Endothelial cell of umbilical vein (primary cell): ENCODE results near the gene DCAF7. TPM values are rescaled to one million over a fixed set of nuclear protein-coding genes. Genes with fewer than 3 reads are reported as not detected.

Experiments
- BruUV-seq: library from RNA; stranded (reverse); fragments of 400-500 nt; replicated peaks from 2 replicates; lab custom pipeline; 2021; lab: Mats Ljungman, UMichigan
- CTCF ChIA-PET: fragments of 300-600, 350-600 bp; sonication (Branson Sonifier 250); formaldehyde crosslinking; loops from one replicate; lab custom pipeline; 2021; ENCODE audit warnings: antibody characterized with exemption, inconsistent platforms; lab: Charles Lee
- POLR2A ChIA-PET: fragments of 300-600, 350-600 bp; sonication (Branson Sonifier 250); formaldehyde crosslinking; loops from one replicate; lab custom pipeline; 2021; ENCODE audit warnings: antibody characterized with exemption, inconsistent platforms; lab: Charles Lee
- DNase-seq: peaks from one replicate; pipeline ENCODE4 v3.0.0-alpha.2; 2011; ENCODE audit warnings: low read depth, low spot score
- FAIRE-seq: peaks from 2 replicates; lab custom pipeline; 2011; peaks lifted over from hg19 to GRCh38; lab: Jason Lieb, UNC
- H2AFZ ChIP-seq: 2 replicates; pipeline ENCODE4 v1.6.0; 2012; ENCODE audit warnings: low read depth, low read length, control low read depth, inconsistent platforms
- H3K27ac ChIP-seq: 2 replicates; pipeline ENCODE4 v1.5.1; 2011; ENCODE audit warnings: low read depth, mild to moderate bottlenecking, control low read depth, low read length, moderate library complexity; ENCODE audit not compliant: insufficient read depth
- H3K27me3 ChIP-seq, 2 experiments: 2 replicates each; pipeline versions ENCODE4 v1.6.0 to v1.6.1; 2011; ENCODE audit warnings: low read length in 2 of 2, mixed read lengths in 1 of 2; ENCODE audit not compliant: control insufficient read depth in 2 of 2, insufficient read depth in 2 of 2
- H3K36me3 ChIP-seq, 2 experiments: 2 replicates in 1 of 2; 3 replicates in 1 of 2; pipeline ENCODE4 v1.5.1; 2011; ENCODE audit warnings: low read length in 2 of 2, mild to moderate bottlenecking in 1 of 2, moderate library complexity in 1 of 2; ENCODE audit not compliant: control insufficient read depth in 2 of 2, insufficient read depth in 2 of 2; ENCODE audit errors: extremely low read depth in 1 of 2
- H3K4me1 ChIP-seq: 3 replicates; pipeline ENCODE4 v1.5.1; 2011; ENCODE audit warnings: mild to moderate bottlenecking, low read length; ENCODE audit not compliant: control insufficient read depth, insufficient read depth; ENCODE audit errors: extremely low read depth
- H3K4me2 ChIP-seq: 2 replicates; pipeline ENCODE4 v1.6.1; 2011; ENCODE audit warnings: low read length, control low read depth, mixed read lengths; ENCODE audit not compliant: insufficient read depth
- H3K4me3 ChIP-seq, 3 experiments: fragments of 200-600 bp in 1 of 3; sonication (generic), shearing (Covaris generic) in 1 of 3; replicated peaks in 1 of 3; 2 replicates each; pipeline ENCODE4 v1.5.1; 2011 to 2016; ENCODE audit warnings: control low read depth in 3 of 3, low read length in 3 of 3, mild to moderate bottlenecking in 2 of 3, inconsistent platforms in 1 of 3, low read depth in 1 of 3, moderate library complexity in 1 of 3; ENCODE audit not compliant: insufficient read depth in 1 of 3
- H3K79me2 ChIP-seq: 2 replicates; pipeline ENCODE4 v1.6.0; 2012; ENCODE audit warnings: low read length, inconsistent platforms; ENCODE audit not compliant: control insufficient read depth, insufficient read depth
- H3K9ac ChIP-seq: replicated peaks from 2 replicates; pipeline ENCODE3; 2011; ENCODE audit warnings: low read length, control low read depth; ENCODE audit not compliant: insufficient read depth; ENCODE audit errors: extremely low read depth
- H3K9me1 ChIP-seq: replicated peaks from 3 replicates; pipeline ENCODE4 v1.6.0; 2011; ENCODE audit warnings: mild to moderate bottlenecking, low read length; ENCODE audit not compliant: control insufficient read depth, insufficient read depth; ENCODE audit errors: extremely low read depth
- H3K9me3 ChIP-seq: replicated peaks from 2 replicates; pipeline ENCODE4 v1.5.1; 2012; ENCODE audit warnings: low read length, inconsistent platforms; ENCODE audit not compliant: control insufficient read depth, insufficient read depth
- H4K20me1 ChIP-seq: replicated peaks from 2 replicates; pipeline ENCODE3; 2011; ENCODE audit warnings: mild to moderate bottlenecking, low read length; ENCODE audit not compliant: control insufficient read depth, insufficient read depth; ENCODE audit errors: extremely low read depth
- CTCF ChIP-seq, 2 donors: IDR thresholded peaks; 1 replicate in 1 of 2; 2 replicates in 1 of 2; pipeline ENCODE4 v1.5.1; 2011; ENCODE audit warnings: low read length in 2 of 2, mild to moderate bottlenecking in 2 of 2, moderate library complexity in 2 of 2, control low read depth in 1 of 2, inconsistent platforms in 1 of 2, low read depth in 1 of 2; ENCODE audit not compliant: insufficient read depth in 1 of 2; ENCODE audit errors: extremely low read depth in 1 of 2
- EZH2 ChIP-seq: IDR thresholded peaks from 2 replicates; pipeline ENCODE4 v1.6.1; 2012; ENCODE audit warnings: borderline replicate concordance, low read depth, mild to moderate bottlenecking, moderate library complexity, low read length, inconsistent platforms; ENCODE audit not compliant: severe bottlenecking
- FOS ChIP-seq: IDR thresholded peaks from 2 replicates; pipeline ENCODE4 v1.6.1; 2011; ENCODE audit warnings: mild to moderate bottlenecking, low read length, moderate library complexity, borderline replicate concordance; ENCODE audit not compliant: insufficient read depth
- GATA2 ChIP-seq: IDR thresholded peaks from 2 replicates; pipeline ENCODE4 v1.7.0; 2011; ENCODE audit warnings: low read depth, mild to moderate bottlenecking, moderate library complexity, mixed read lengths, low read length; ENCODE audit not compliant: insufficient read length, insufficient read depth
- JUN ChIP-seq: IDR thresholded peaks from 2 replicates; pipeline ENCODE4 v1.6.1; 2011; ENCODE audit warnings: borderline replicate concordance, low read depth; ENCODE audit not compliant: insufficient read length, insufficient read depth
- MYC ChIP-seq: IDR thresholded peaks from one replicate; pipeline ENCODE4 v1.6.1; 2011; ENCODE audit warnings: mild to moderate bottlenecking, low read depth, low read length
- POLR2A ChIP-seq: IDR thresholded peaks from 2 replicates; pipeline ENCODE4 v1.6.1; 2012; ENCODE audit warnings: low read depth, mild to moderate bottlenecking, control low read depth, low read length
- POLR2AphosphoS5 ChIP-seq: IDR thresholded peaks from 2 replicates; pipeline ENCODE4 v1.6.1; 2012; ENCODE audit warnings: low read depth, mild to moderate bottlenecking, control low read depth, low read length, moderate library complexity; ENCODE audit not compliant: insufficient read depth
- dilution Hi-C: fragments of 300-500 bp; cut with MboI; formaldehyde crosslinking; loops from one replicate; pipeline ENCODE4 v1.15.0; 2019; ENCODE audit warnings: low sequenced_read_pairs; ENCODE audit not compliant: extremely low pct_ligation_motif_present
- intact Hi-C: fragments of 100-400 bp; cut with micrococcal nuclease; formaldehyde crosslinking; loops from one replicate; pipeline ENCODE4 v1.10.0; 2022
- polyA plus RNA-seq, 4 experiments: library from polyadenylated mRNA; depleted of rRNA in 3 of 4; stranded (reverse) in 3 of 4; unstranded in 1 of 4; fragments of >200 nt; gene quantifications; 2 replicates each; pipeline versions ENCODE4 v1.2.1 to v1.2.3, GENCODE V29; 2011 to 2012; ENCODE audit warnings: missing spikeins in 1 of 4
- total RNA-seq: library from RNA; stranded (reverse); gene quantifications from 2 replicates; pipeline ENCODE4 v1.2.3, GENCODE V29; 2021
- TF ChIP-seq, protein P1 (sequence below): IDR thresholded peaks from 2 replicates; pipeline ENCODE4 v1.6.1; 2011; ENCODE audit not compliant: insufficient read depth, insufficient read length

DCAF7 gene
- total and polyA plus RNA-seq, 2 donors (not counting 3 experiments of a cell fraction or from before 2014, with no cell fraction given), result 82.8 to 100 TPM

DNA sequence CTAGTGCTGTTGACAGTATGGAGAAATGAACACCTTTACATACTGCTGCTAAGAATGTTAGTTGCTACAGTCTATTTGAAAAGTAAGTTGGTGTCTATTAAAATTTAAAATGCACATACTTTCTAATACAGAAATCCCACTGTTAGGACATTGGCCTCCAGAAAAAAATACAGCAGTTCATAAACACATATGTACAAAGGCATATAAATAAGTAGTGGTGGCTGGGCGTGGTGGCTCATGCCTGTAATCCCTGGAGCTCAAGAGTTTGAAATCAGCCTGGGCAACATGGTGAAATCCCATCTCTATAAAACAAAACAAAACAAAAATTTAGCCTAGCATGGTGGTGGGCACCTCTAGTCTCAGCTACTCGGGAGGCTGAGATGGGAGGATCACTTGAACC is 13.1 kb downstream of the DCAF7 start:
- intact Hi-C loops, result no loop called here
- no peaks in the 10 kb centered on the region for H3K9me1 ChIP-seq
- BruUV-seq, result no TSS peak
- H3K4me3 ChIP-seq, result no peak overlapping the region
- no peaks in the 10 kb centered on the region for H3K27me3 ChIP-seq
- H3K4me2 ChIP-seq, result no peak overlapping the region
- H2AFZ ChIP-seq, result no peak overlapping the region
- FAIRE-seq, result no peak
- H4K20me1 ChIP-seq, result peaks cover 7% of the 10 kb centered on the region
- no peaks in the 10 kb centered on the region for H3K9me3 ChIP-seq
- no peak for TF ChIP-seq CTCF (IDR thresholded peaks at IDR 0.05; ENCODE audit: extremely low read depth in 1 of 2, insufficient read depth in 1 of 2, low read depth in 1 of 2, low read length in 2 of 2)
- TF ChIP-seq POLR2AphosphoS5, result no peak
- no peak for TF ChIP-seq FOS
- no peak for TF ChIP-seq MYC
- no peak for TF ChIP-seq JUN
- TF ChIP-seq POLR2A, result no peak
- TF ChIP-seq, protein P1, sequence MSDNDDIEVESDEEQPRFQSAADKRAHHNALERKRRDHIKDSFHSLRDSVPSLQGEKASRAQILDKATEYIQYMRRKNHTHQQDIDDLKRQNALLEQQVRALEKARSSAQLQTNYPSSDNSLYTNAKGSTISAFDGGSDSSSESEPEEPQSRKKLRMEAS, result no peak
- TF ChIP-seq EZH2, result no peak
- TF ChIP-seq GATA2, result no peak
- DNase-seq, result no peak
- H3K4me1 ChIP-seq, result no peaks in the 10 kb centered on the region
- dilution Hi-C loops, result no loop called here
- CTCF ChIA-PET, result interaction anchor here (1.1 kb wide), 1 partner anchor 15 kb away, joined by 3 read pairs; no protein-coding TSS in a partner anchor
- H3K27ac ChIP-seq, result no peak overlapping the region
- no peak overlapping the region for H3K9ac ChIP-seq
- no peaks in the 10 kb centered on the region for H3K36me3 ChIP-seq
- POLR2A ChIA-PET, result no interaction called here
- H3K79me2 ChIP-seq, result peaks cover 85% of the 10 kb centered on the region
